Measurements from ENCODE around the gene PSME1.

PSME1 gene

GRCh38 chr14:24149302-24149969 lies 13.4 kb downstream of the PSME1 start:
- TF ChIP-seq REST (IDR thresholded peaks at IDR 0.05; ENCODE audit: low read depth), result no peak
- no peak for TF ChIP-seq FOXM1 (IDR thresholded peaks at IDR 0.05; ENCODE audit: borderline replicate concordance, low read depth)
- TF ChIP-seq TCF12 (IDR thresholded peaks at IDR 0.05; ENCODE audit: low read depth), result no peak
- no peak for TF ChIP-seq EP300 (IDR thresholded peaks at IDR 0.05; ENCODE audit: borderline replicate concordance)
- TF ChIP-seq EGR1 (IDR thresholded peaks at IDR 0.05), result no peak
- TF ChIP-seq TAF1 (IDR thresholded peaks at IDR 0.05; ENCODE audit: low read depth), result no peak
- TF ChIP-seq YY1 (IDR thresholded peaks at IDR 0.05; ENCODE audit: low read depth), result no peak
- no peak for TF ChIP-seq CEBPB (IDR thresholded peaks at IDR 0.05)
- no peak for TF ChIP-seq RAD21 (IDR thresholded peaks at IDR 0.05; ENCODE audit: low read depth)
- no peak for TF ChIP-seq CREB1 (IDR thresholded peaks at IDR 0.05; ENCODE audit: low read depth)
- TF ChIP-seq TEAD4 (IDR thresholded peaks at IDR 0.05), result no peak
- TF ChIP-seq NFIC (IDR thresholded peaks at IDR 0.05), result no peak
- no peak for TF ChIP-seq ZBTB7A (IDR thresholded peaks at IDR 0.05; ENCODE audit: low read depth)
- TF ChIP-seq MAX (IDR thresholded peaks at IDR 0.05), result no peak
- TF ChIP-seq, protein P1, sequence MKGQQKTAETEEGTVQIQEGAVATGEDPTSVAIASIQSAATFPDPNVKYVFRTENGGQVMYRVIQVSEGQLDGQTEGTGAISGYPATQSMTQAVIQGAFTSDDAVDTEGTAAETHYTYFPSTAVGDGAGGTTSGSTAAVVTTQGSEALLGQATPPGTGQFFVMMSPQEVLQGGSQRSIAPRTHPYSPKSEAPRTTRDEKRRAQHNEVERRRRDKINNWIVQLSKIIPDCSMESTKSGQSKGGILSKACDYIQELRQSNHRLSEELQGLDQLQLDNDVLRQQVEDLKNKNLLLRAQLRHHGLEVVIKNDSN (IDR thresholded peaks at IDR 0.05), result no peak

DNA sequence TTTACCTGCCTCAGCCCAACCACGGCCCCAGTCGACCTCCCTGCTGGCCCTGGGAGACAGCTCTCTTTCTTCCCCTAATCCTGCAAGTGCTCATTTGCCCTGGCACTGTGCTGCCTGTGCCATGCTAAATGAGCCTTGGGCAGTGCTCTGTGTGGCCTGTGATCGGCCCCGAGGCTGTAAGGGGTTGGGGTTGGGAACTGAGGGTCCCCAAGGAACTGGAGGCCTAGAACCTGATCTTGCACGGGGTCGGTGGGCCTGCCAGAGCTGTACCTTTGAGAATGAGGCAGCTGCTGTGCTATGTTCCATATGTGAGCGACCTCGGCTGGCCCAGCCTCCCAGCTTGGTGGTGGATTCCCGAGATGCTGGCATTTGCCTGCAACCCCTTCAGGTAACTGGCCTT lies 14.1 kb downstream of the PSME1 start:
- TF ChIP-seq NFIC (IDR thresholded peaks at IDR 0.05), result no peak
- no peak for TF ChIP-seq EGR1 (IDR thresholded peaks at IDR 0.05)
- no peak for TF ChIP-seq CEBPB (IDR thresholded peaks at IDR 0.05)
- no peak for TF ChIP-seq REST (IDR thresholded peaks at IDR 0.05; ENCODE audit: low read depth)
- TF ChIP-seq TCF12 (IDR thresholded peaks at IDR 0.05; ENCODE audit: low read depth), result no peak
- no peak for TF ChIP-seq RAD21 (IDR thresholded peaks at IDR 0.05; ENCODE audit: low read depth)
- no peak for TF ChIP-seq TAF1 (IDR thresholded peaks at IDR 0.05; ENCODE audit: low read depth)
- TF ChIP-seq ZBTB7A (IDR thresholded peaks at IDR 0.05; ENCODE audit: low read depth), result no peak
- TF ChIP-seq FOXM1 (IDR thresholded peaks at IDR 0.05; ENCODE audit: borderline replicate concordance, low read depth), result no peak
- TF ChIP-seq, protein P1 (IDR thresholded peaks at IDR 0.05), result no peak
- TF ChIP-seq MAX (IDR thresholded peaks at IDR 0.05), result no peak
- no peak for TF ChIP-seq TEAD4 (IDR thresholded peaks at IDR 0.05)
- TF ChIP-seq EP300 (IDR thresholded peaks at IDR 0.05; ENCODE audit: borderline replicate concordance), result no peak
- TF ChIP-seq YY1 (IDR thresholded peaks at IDR 0.05; ENCODE audit: low read depth), result no peak
- TF ChIP-seq CREB1 (IDR thresholded peaks at IDR 0.05; ENCODE audit: low read depth), result no peak

GRCh38 chr14:24150567-24150966 lies 14.6 kb downstream of the PSME1 start:
- TF ChIP-seq TEAD4 (IDR thresholded peaks at IDR 0.05), result no peak
- TF ChIP-seq TAF1 (IDR thresholded peaks at IDR 0.05; ENCODE audit: low read depth), result no peak

DNA sequence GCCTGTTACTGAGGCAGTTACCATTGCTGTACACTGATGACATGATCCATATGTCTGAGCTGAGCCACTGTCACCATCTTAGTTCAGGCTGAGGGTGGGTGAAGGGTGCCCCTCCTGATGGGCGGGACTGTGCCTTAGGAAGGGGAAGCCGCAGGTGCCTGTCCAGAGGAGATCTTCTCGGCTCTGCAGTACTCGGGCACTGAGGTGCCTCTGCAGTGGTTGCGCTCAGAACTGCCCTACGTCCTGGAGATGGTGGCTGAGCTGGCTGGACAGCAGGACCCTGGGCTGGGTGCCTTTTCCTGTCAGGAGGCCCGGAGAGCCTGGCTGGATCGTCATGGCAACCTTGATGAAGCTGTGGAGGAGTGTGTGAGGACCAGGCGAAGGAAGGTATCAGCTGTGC lies 15.0 kb downstream of the PSME1 start:
- TF ChIP-seq YY1 (IDR thresholded peaks at IDR 0.05; ENCODE audit: low read depth) (no peak), NFIC (IDR thresholded peaks at IDR 0.05) (no peak), FOXM1 (IDR thresholded peaks at IDR 0.05; ENCODE audit: borderline replicate concordance, low read depth) (no peak)
- TF ChIP-seq, protein P1 (IDR thresholded peaks at IDR 0.05), result no peak

GRCh38 chr14:24151404-24152080 lies 15.5 kb downstream of the PSME1 start:
- no peak for TF ChIP-seq EGR1 (IDR thresholded peaks at IDR 0.05)
- TF ChIP-seq FOXM1 (IDR thresholded peaks at IDR 0.05; ENCODE audit: borderline replicate concordance, low read depth), result no peak

DNA sequence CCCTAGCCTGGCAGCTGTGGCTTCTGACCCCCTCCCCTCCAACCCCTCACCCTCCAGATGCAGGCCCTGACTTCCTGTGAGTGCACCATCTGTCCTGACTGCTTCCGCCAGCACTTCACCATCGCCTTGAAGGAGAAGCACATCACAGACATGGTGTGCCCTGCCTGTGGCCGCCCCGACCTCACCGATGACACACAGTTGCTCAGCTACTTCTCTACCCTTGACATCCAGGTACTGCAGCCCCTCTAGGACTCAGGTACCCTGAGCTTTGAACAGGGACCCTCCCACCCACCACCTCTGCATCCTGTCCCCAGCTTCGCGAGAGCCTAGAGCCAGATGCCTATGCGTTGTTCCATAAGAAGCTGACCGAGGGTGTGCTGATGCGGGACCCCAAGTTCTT lies 19.1 kb downstream of the PSME1 start:
- TF ChIP-seq MAX (IDR thresholded peaks at IDR 0.05) (no peak), YY1 (IDR thresholded peaks at IDR 0.05; ENCODE audit: low read depth) (no peak), TCF12 (IDR thresholded peaks at IDR 0.05; ENCODE audit: low read depth) (no peak), TEAD4 (IDR thresholded peaks at IDR 0.05) (no peak)

Data from Ishikawa (cell line).